Ovary (tissue), 3 donors: ENCODE results near the gene SRP68.

Experiments
- POLR2A ChIP-seq: fragments of 450-650 bp; IDR thresholded peaks from one replicate; pipeline ENCODE4 v1.6.1; 2017; ENCODE audit warnings: antibody characterized with exemption, mild to moderate bottlenecking, moderate library complexity
- TF ChIP-seq, protein P1 (sequence below), 3 donors: fragments of 450-650 bp in 2 of 3; fragments of 200-600 bp in 1 of 3; IDR thresholded peaks; one replicate each; pipeline versions ENCODE4 v1.5.1 to v1.8.0; 2016 to 2022; ENCODE audit warnings: antibody characterized with exemption in 3 of 3, mild to moderate bottlenecking in 1 of 3
- donor health status: DM: no; HTN: no; CAD: no.

DNA sequence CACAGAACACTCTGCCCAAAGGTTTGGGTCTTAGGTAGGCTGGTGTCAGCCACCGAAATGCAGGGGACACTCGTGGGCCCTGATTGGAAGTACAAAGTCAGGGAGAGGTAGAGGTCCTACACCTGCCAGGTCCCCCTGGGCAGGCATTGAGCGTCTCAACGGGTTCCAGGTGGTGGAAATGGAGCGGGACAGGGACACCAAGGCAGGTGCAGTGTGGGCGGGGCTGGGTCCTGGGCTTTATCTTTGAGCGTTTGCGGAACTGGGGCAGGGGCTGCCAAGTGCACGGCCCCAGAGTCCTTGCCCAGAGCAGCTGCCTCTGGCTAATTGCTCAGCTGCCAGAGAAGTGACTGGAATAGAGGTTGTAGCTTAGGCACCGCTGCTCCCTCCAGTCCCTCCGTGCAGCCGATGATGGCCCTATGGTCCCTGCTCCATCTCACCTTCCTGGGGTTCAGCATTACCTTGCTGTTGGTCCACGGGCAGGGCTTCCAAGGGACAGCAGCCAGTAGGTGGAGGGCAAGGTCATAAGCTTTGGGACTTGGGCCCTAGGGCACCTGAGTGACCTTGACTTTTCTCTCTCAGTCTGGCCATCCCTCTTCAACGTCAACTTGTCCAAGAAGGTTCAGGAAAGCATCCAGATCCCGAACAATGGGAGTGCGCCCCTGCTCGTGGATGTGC is 6.7 kb upstream of the SRP68 start, which contains the start of gene ZACN:
- TF ChIP-seq POLR2A: no peak
- TF ChIP-seq, protein P1, sequence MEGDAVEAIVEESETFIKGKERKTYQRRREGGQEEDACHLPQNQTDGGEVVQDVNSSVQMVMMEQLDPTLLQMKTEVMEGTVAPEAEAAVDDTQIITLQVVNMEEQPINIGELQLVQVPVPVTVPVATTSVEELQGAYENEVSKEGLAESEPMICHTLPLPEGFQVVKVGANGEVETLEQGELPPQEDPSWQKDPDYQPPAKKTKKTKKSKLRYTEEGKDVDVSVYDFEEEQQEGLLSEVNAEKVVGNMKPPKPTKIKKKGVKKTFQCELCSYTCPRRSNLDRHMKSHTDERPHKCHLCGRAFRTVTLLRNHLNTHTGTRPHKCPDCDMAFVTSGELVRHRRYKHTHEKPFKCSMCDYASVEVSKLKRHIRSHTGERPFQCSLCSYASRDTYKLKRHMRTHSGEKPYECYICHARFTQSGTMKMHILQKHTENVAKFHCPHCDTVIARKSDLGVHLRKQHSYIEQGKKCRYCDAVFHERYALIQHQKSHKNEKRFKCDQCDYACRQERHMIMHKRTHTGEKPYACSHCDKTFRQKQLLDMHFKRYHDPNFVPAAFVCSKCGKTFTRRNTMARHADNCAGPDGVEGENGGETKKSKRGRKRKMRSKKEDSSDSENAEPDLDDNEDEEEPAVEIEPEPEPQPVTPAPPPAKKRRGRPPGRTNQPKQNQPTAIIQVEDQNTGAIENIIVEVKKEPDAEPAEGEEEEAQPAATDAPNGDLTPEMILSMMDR (IDR thresholded peaks at IDR 0.05): no peak
